ENCODE data around the gene EPB41L1.

- TF ChIP-seq, protein P1, sequence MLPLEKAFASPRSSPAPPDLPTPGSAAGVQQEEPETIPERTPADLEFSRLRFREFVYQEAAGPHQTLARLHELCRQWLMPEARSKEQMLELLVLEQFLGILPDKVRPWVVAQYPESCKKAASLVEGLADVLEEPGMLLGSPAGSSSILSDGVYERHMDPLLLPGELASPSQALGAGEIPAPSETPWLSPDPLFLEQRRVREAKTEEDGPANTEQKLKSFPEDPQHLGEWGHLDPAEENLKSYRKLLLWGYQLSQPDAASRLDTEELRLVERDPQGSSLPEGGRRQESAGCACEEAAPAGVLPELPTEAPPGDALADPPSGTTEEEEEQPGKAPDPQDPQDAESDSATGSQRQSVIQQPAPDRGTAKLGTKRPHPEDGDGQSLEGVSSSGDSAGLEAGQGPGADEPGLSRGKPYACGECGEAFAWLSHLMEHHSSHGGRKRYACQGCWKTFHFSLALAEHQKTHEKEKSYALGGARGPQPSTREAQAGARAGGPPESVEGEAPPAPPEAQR (CRISPR knock-in tag; IDR thresholded peaks at IDR 0.05): no peak
- no peak for TF ChIP-seq TCF7 (CRISPR knock-in tag; IDR thresholded peaks at IDR 0.05; ENCODE audit: low read depth)
- no peak for TF ChIP-seq FOXP1 (CRISPR knock-in tag; IDR thresholded peaks at IDR 0.05; ENCODE audit: borderline replicate concordance)
- TF ChIP-seq, protein P2, sequence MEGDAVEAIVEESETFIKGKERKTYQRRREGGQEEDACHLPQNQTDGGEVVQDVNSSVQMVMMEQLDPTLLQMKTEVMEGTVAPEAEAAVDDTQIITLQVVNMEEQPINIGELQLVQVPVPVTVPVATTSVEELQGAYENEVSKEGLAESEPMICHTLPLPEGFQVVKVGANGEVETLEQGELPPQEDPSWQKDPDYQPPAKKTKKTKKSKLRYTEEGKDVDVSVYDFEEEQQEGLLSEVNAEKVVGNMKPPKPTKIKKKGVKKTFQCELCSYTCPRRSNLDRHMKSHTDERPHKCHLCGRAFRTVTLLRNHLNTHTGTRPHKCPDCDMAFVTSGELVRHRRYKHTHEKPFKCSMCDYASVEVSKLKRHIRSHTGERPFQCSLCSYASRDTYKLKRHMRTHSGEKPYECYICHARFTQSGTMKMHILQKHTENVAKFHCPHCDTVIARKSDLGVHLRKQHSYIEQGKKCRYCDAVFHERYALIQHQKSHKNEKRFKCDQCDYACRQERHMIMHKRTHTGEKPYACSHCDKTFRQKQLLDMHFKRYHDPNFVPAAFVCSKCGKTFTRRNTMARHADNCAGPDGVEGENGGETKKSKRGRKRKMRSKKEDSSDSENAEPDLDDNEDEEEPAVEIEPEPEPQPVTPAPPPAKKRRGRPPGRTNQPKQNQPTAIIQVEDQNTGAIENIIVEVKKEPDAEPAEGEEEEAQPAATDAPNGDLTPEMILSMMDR (IDR thresholded peaks at IDR 0.05): no peak
- TF ChIP-seq, protein P3, sequence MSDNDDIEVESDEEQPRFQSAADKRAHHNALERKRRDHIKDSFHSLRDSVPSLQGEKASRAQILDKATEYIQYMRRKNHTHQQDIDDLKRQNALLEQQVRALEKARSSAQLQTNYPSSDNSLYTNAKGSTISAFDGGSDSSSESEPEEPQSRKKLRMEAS (CRISPR knock-in tag; IDR thresholded peaks at IDR 0.05): no peak
- TF ChIP-seq, protein P4, sequence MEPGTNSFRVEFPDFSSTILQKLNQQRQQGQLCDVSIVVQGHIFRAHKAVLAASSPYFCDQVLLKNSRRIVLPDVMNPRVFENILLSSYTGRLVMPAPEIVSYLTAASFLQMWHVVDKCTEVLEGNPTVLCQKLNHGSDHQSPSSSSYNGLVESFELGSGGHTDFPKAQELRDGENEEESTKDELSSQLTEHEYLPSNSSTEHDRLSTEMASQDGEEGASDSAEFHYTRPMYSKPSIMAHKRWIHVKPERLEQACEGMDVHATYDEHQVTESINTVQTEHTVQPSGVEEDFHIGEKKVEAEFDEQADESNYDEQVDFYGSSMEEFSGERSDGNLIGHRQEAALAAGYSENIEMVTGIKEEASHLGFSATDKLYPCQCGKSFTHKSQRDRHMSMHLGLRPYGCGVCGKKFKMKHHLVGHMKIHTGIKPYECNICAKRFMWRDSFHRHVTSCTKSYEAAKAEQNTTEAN (CRISPR knock-in tag; IDR thresholded peaks at IDR 0.05): no peak
- no peak for TF ChIP-seq NFYB (CRISPR knock-in tag; conservative IDR thresholded peaks at IDR 0.05; ENCODE audit: low read depth)
- no peak for TF ChIP-seq JUN (CRISPR knock-in tag; IDR thresholded peaks at IDR 0.05)
- TF ChIP-seq CREB1 (CRISPR knock-in tag; IDR thresholded peaks at IDR 0.05): no peak
- TF ChIP-seq ESRRA (CRISPR knock-in tag; IDR thresholded peaks at IDR 0.05; ENCODE audit: borderline replicate concordance): no peak
- no peak for TF ChIP-seq NR2C2 (CRISPR knock-in tag; IDR thresholded peaks at IDR 0.05)
- no peak for TF ChIP-seq ZNF232 (CRISPR knock-in tag; IDR thresholded peaks at IDR 0.05)
- TF ChIP-seq, protein P5, sequence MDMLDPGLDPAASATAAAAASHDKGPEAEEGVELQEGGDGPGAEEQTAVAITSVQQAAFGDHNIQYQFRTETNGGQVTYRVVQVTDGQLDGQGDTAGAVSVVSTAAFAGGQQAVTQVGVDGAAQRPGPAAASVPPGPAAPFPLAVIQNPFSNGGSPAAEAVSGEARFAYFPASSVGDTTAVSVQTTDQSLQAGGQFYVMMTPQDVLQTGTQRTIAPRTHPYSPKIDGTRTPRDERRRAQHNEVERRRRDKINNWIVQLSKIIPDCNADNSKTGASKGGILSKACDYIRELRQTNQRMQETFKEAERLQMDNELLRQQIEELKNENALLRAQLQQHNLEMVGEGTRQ (CRISPR knock-in tag; IDR thresholded peaks at IDR 0.05): no peak
- no peak for TF ChIP-seq ZNF138 (CRISPR knock-in tag; conservative IDR thresholded peaks at IDR 0.05)
These were observed 46.7 kb upstream of the EPB41L1 start for GRCh38 chr20:36107881-36108280.
